GM12892 (cell line): ENCODE measurements around the gene TEC.

Experiments used
- DNase-seq: peaks from one replicate; pipeline ENCODE4 v3.0.0; 2011; ENCODE audit not compliant: insufficient read length
- FAIRE-seq: peaks from 2 replicates; lab custom pipeline; 2011; peaks lifted over from hg19 to GRCh38; lab: Jason Lieb, UNC
- POLR2A ChIP-seq: IDR thresholded peaks from 2 replicates; pipeline ENCODE4 v1.6.1; 2011; ENCODE audit warnings: low read depth, low read length, control low read depth
- POLR2AphosphoS5 ChIP-seq: IDR thresholded peaks from 2 replicates; pipeline ENCODE4 v1.6.1; 2011; ENCODE audit warnings: low read depth, low read length, control low read depth
- TAF1 ChIP-seq: IDR thresholded peaks from 2 replicates; pipeline ENCODE4 v1.6.1; 2011; ENCODE audit warnings: low read depth, mild to moderate bottlenecking, control low read depth, low read length, borderline replicate concordance

Gene TEC

GRCh38 chr4:48163746-48164145, 105.9 kb downstream of the TEC start:
- DNase-seq (no peak), FAIRE-seq (peak; percentile 21)
- TF ChIP-seq TAF1: no peak
- TF ChIP-seq POLR2AphosphoS5: no peak
- TF ChIP-seq POLR2A: no peak

GRCh38 chr4:48162162-48162561, 107.5 kb downstream of the TEC start:
- FAIRE-seq (no peak), DNase-seq (no peak)
- TF ChIP-seq POLR2A (no peak), TAF1 (no peak), POLR2AphosphoS5 (no peak)

GRCh38 chr4:48157271-48157670, 112.4 kb downstream of the TEC start:
- DNase-seq: no peak
- TF ChIP-seq POLR2A (no peak), POLR2AphosphoS5 (no peak), TAF1 (no peak)
- FAIRE-seq: no peak

- TF ChIP-seq POLR2AphosphoS5 (no peak), POLR2A (no peak), TAF1 (no peak)
- no peak for FAIRE-seq
- no peak for DNase-seq
These were observed 113.2 kb downstream of the TEC start for GRCh38 chr4:48156423-48156822.

- FAIRE-seq (peak; percentile 38), DNase-seq (no peak)
- no peak for TF ChIP-seq POLR2AphosphoS5
These were observed 115.7 kb downstream of the TEC start for GRCh38 chr4:48153791-48154550.

- TF ChIP-seq POLR2AphosphoS5: no peak
- TF ChIP-seq TAF1: no peak
- TF ChIP-seq POLR2A: no peak
- FAIRE-seq (no peak), DNase-seq (no peak)
These were observed 117.4 kb downstream of the TEC start for GRCh38 chr4:48152259-48152658.

GRCh38 chr4:48149827-48150370, 119.7 kb downstream of the TEC start:
- no peak for FAIRE-seq
- TF ChIP-seq POLR2A (no peak), POLR2AphosphoS5 (no peak), TAF1 (no peak)
- no peak for DNase-seq

- TF ChIP-seq POLR2A: no peak
- TF ChIP-seq POLR2AphosphoS5: no peak
- TF ChIP-seq TAF1: no peak
- DNase-seq (no peak), FAIRE-seq (no peak)
These were observed 122.0 kb downstream of the TEC start for GRCh38 chr4:48147621-48148020.

- DNase-seq (no peak), FAIRE-seq (peak; percentile 76)
- TF ChIP-seq TAF1 (no peak), POLR2A (no peak), POLR2AphosphoS5 (no peak)
These were observed 128.6 kb downstream of the TEC start for GRCh38 chr4:48141048-48141447.

- no peak for DNase-seq
- no peak for FAIRE-seq
- TF ChIP-seq POLR2AphosphoS5 (no peak), POLR2A (no peak), TAF1 (no peak)
These were observed 129.9 kb downstream of the TEC start for GRCh38 chr4:48139691-48140090.

- FAIRE-seq (peak; percentile 5), DNase-seq (no peak)
- TF ChIP-seq POLR2AphosphoS5 (no peak; the same call in 1 of the 2 replicates), POLR2A (no peak), TAF1 (no peak)
These were observed 130.7 kb downstream of the TEC start for GRCh38 chr4:48138936-48139335.

- DNase-seq (no peak), FAIRE-seq (no peak)
- TF ChIP-seq POLR2A: no peak
These were observed 131.1 kb downstream of the TEC start for GRCh38 chr4:48138511-48138910.

- DNase-seq (no peak), FAIRE-seq (no peak)
- TF ChIP-seq POLR2A (no peak), POLR2AphosphoS5 (peak; percentile 35; the same call in 1 of the 2 replicates)
These were observed 131.8 kb downstream of the TEC start for GRCh38 chr4:48137846-48138245.
